Measurements from ENCODE around the gene BRME1. TPM values are rescaled to one million over a fixed set of nuclear protein-coding genes. Genes with fewer than 3 reads are reported as not detected.

BRME1 gene
- total and polyA plus RNA-seq, 2 of the 13 experiments (the other 11 are each of a cell fraction or from before 2014, with no cell fraction given): 0.74 to 1.5 TPM

GRCh38 chr19:13930402-13930801 is 24.5 kb upstream of the BRME1 start (continued):
- TF ChIP-seq ZNF556 (CRISPR knock-in tag; IDR thresholded peaks at IDR 0.05; ENCODE audit: borderline replicate concordance) (no peak), ZNF83 (CRISPR knock-in tag; IDR thresholded peaks at IDR 0.05; ENCODE audit: borderline replicate concordance) (no peak), ZNF563 (CRISPR knock-in tag; IDR thresholded peaks at IDR 0.05) (no peak), ZNF530 (CRISPR knock-in tag; IDR thresholded peaks at IDR 0.05; ENCODE audit: low read depth) (no peak), IKZF1 (IDR thresholded peaks at IDR 0.05) (no peak), MYPOP (CRISPR knock-in tag; IDR thresholded peaks at IDR 0.05) (no peak)

- Histone ChIP-seq H3K27me3 (ENCODE audit: control insufficient read depth in 1 of 2, insufficient read depth in 2 of 2, low read length in 2 of 2) (peaks cover 0 to 10% of the 10 kb centered on the region in 2 experiments; a peak in 1 of 5 replicates), H2AFZ (ENCODE audit: low read length) (no peak overlapping the region), H3K4me1 (ENCODE audit: insufficient read depth, low read length) (peaks cover 7% of the 10 kb centered on the region), H3K79me2 (ENCODE audit: insufficient read depth, low read length) (no peaks in the 10 kb centered on the region), H3K4me3 (replicated peaks in 1 of 3; ENCODE audit: insufficient read depth in 1 of 3, low read depth in 2 of 3, low read length in 3 of 3) (no peak overlapping the region), H3K9me3 (ENCODE audit: low read length) (no peaks in the 10 kb centered on the region), H4K20me1 (ENCODE audit: insufficient read depth, low read length) (no peaks in the 10 kb centered on the region), H3K9ac (ENCODE audit: insufficient read depth, low read depth, low read length) (no peak overlapping the region), H3K4me2 (ENCODE audit: low read depth, low read length) (no peak overlapping the region), H3K27ac (ENCODE audit: extremely low read length, insufficient read depth, low read length) (no peak overlapping the region), H3K36me3 (replicated peaks in 1 of 2; ENCODE audit: control insufficient read depth in 1 of 2, insufficient read depth in 2 of 2, low read length in 2 of 2) (peaks cover 8 to 16% of the 10 kb centered on the region in 2 experiments)
- POLR2A ChIA-PET: no interaction called here
- TF ChIP-seq GLI4 (CRISPR knock-in tag; IDR thresholded peaks at IDR 0.05; ENCODE audit: borderline replicate concordance) (no peak), FOXK1 (CRISPR knock-in tag; IDR thresholded peaks at IDR 0.05; ENCODE audit: borderline replicate concordance, low read depth) (no peak), ZNF768 (CRISPR knock-in tag; IDR thresholded peaks at IDR 0.05) (no peak), ARID4A (CRISPR knock-in tag; IDR thresholded peaks at IDR 0.05; ENCODE audit: borderline replicate concordance) (no peak), MIER2 (CRISPR knock-in tag; IDR thresholded peaks at IDR 0.05) (no peak), ZNF160 (CRISPR knock-in tag; IDR thresholded peaks at IDR 0.05) (no peak)
- FAIRE-seq (no peak), ATAC-seq (no peak), DNase-seq (ENCODE audit: low spot score) (no peak)
- WGBS (ENCODE audit: low lambda C conversion rate): 94% methylated on average over 11 of the region's 17 CpGs
- CTCF ChIA-PET (ENCODE audit: low intra/inter-chr PET ratio, low total read pairs): no interaction called here
- BruUV-seq (replicated peaks): no TSS peak
- intact Hi-C loops (cut with micrococcal nuclease; ENCODE audit: unreplicated experiment) (no loop called here), in situ Hi-C loops (cut with HindIII; ENCODE audit: extremely low pct_ligation_motif_present, low pct_unique_long_range_greater_than_20kb) (no loop called here)
Measured at GRCh38 chr19:13929956-13930355, 24.0 kb upstream of the BRME1 start.
